Lower leg skin (tissue), 3 donors: ENCODE measurements around the gene LFNG.

Experiments used
- POLR2A ChIP-seq, 2 donors: fragments of 450-650 bp; IDR thresholded peaks; one replicate each; pipeline ENCODE4 v1.6.1; 2016 to 2017; ENCODE audit warnings: antibody characterized with exemption in 2 of 2, mild to moderate bottlenecking in 1 of 2, moderate library complexity in 1 of 2
- TF ChIP-seq, protein P1 (sequence below), 3 donors: fragments of 450-650 bp; IDR thresholded peaks; one replicate each; pipeline ENCODE4 v1.5.1; 2016; ENCODE audit warnings: antibody characterized with exemption in 3 of 3, mild to moderate bottlenecking in 3 of 3, moderate library complexity in 2 of 3

GRCh38 chr7:2511769-2512168, 7.8 kb upstream of the LFNG start:
- TF ChIP-seq, protein P1, sequence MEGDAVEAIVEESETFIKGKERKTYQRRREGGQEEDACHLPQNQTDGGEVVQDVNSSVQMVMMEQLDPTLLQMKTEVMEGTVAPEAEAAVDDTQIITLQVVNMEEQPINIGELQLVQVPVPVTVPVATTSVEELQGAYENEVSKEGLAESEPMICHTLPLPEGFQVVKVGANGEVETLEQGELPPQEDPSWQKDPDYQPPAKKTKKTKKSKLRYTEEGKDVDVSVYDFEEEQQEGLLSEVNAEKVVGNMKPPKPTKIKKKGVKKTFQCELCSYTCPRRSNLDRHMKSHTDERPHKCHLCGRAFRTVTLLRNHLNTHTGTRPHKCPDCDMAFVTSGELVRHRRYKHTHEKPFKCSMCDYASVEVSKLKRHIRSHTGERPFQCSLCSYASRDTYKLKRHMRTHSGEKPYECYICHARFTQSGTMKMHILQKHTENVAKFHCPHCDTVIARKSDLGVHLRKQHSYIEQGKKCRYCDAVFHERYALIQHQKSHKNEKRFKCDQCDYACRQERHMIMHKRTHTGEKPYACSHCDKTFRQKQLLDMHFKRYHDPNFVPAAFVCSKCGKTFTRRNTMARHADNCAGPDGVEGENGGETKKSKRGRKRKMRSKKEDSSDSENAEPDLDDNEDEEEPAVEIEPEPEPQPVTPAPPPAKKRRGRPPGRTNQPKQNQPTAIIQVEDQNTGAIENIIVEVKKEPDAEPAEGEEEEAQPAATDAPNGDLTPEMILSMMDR (IDR thresholded peaks at IDR 0.05), result no peak
- TF ChIP-seq POLR2A (IDR thresholded peaks at IDR 0.05), result no peak
